Progenitor cell of endocrine pancreas (in vitro differentiated cells): ENCODE data around the gene FPGT. TPM values are rescaled to one million over a fixed set of nuclear protein-coding genes. Genes with fewer than 3 reads are reported as not detected.
A peak's percentile ranks its signal among the peaks of the same experiment; 100 is the strongest.
"Not testable (repeated sequence)": the region's sequence is repeated elsewhere in the genome, so short reads cannot be mapped to it uniquely, and the experiment has no call there.

Experiments
- DNase-seq: peaks from one replicate; pipeline ENCODE4 v3.0.0; 2021; ENCODE audit warnings: low spot score; ENCODE audit not compliant: unreplicated experiment
- H3K27ac Mint-ChIP-seq: 2 replicates; pipeline ENCODE4 v1.8.0; 2021; ENCODE audit warnings: mild to moderate bottlenecking, moderate library complexity, mixed read lengths
- H3K27me3 Mint-ChIP-seq: 2 replicates; pipeline ENCODE4 v1.8.0; 2021; ENCODE audit warnings: mixed read lengths
- H3K36me3 Mint-ChIP-seq: 2 replicates; pipeline ENCODE4 v1.8.0; 2022; ENCODE audit warnings: mixed read lengths; ENCODE audit not compliant: insufficient read depth
- H3K4me1 Mint-ChIP-seq: 2 replicates; pipeline ENCODE4 v1.8.0; 2021; ENCODE audit warnings: low read depth, mixed read lengths
- H3K4me3 Mint-ChIP-seq: 2 replicates; pipeline ENCODE4 v1.8.0; 2021; ENCODE audit warnings: low read depth, mild to moderate bottlenecking, moderate library complexity, mixed read lengths
- H3K9me3 Mint-ChIP-seq: 2 replicates; pipeline ENCODE4 v1.8.0; 2021; ENCODE audit warnings: low read depth, mixed read lengths
- long read RNA-seq: library from polyadenylated mRNA; unstranded; transcript quantifications from one replicate; pipeline ENCODE4 v2.0.0, GENCODE V29; 2020
- total RNA-seq: library from RNA; stranded (reverse); gene quantifications from 2 replicates; pipeline ENCODE4 v1.2.1, GENCODE V29; 2021
- TF ChIP-seq, protein P1 (sequence below): fragments of 200-600 bp; sonication (generic); IDR thresholded peaks from one replicate; pipeline ENCODE4 v1.5.0; 2021; ENCODE audit warnings: antibody characterized with exemption, mild to moderate bottlenecking; ENCODE audit not compliant: unreplicated experiment

The FPGT gene
- 7.8 and 16.2 TPM in 2 replicates for total RNA-seq
- long read RNA-seq, transcript FPGT-202 (4 exons, 3,254 nt) = major isoform, 51 of 65 reads
- long read RNA-seq, transcript FPGT-203 (4 exons, 601 nt) = minor isoform, 8 of 65 reads
- long read RNA-seq, partial matches to known transcripts = 3 of 65 reads
- long read RNA-seq, other reads (novel, unspliced or antisense) = 3 of 65 reads

DNA sequence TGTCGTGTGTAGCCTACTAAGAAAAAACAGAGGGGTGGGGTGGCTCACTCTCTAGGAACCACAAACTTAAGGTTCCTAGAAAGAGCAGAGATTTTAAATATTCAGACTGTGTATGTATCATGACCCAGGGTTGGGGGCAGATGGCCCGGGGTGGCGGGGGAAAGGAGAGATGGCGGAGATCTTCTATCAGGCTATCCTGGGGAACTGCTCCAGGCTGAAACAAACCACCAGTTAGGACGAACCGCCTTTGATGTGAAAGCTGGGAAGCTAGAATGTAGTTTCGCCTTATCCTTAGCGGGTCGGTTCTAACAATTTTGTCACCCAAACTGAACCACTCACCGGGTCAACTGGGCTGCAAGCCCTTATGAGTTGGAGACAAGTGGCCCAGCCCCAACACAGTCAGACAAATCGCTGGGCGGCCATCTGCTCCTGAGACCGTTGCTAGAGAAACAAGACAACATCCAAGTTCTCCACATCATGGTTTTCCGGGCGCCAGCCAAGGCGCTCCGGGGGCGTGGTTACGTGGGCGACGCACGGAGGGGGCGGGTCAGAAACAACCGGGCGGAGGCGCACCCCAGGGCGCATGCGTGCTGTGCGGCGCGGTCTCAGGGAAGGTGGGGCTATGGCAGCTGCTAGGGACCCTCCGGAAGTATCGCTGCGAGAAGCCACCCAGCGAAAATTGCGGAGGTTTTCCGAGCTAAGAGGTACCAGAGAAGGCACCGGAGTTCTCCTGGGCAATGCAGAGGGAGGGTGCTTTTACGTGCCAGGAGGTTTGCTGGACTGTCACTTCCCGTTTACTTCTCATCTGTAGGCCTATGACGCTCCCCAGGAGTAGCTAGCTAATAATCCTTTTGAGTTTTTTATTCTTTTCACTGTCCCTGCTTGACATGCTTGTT, at the start of gene FPGT, which contains the start of gene LRRIQ3:
Gene FPGT (plus strand): TSS at position 586 of the 896 bp plus-strand sequence. CDS start 37 bp downstream, at position 623.
Gene LRRIQ3 (minus strand): TSS at position 520 of the 896 bp plus-strand sequence. CDS start 14,492 bp downstream, outside the sequence.
- peaks cover 11% of the 10 kb centered on the region for H3K4me1 Mint-ChIP-seq
- H3K4me3 Mint-ChIP-seq = peak within 1 kb of the TSS; percentile 87
- TF ChIP-seq, protein P1, sequence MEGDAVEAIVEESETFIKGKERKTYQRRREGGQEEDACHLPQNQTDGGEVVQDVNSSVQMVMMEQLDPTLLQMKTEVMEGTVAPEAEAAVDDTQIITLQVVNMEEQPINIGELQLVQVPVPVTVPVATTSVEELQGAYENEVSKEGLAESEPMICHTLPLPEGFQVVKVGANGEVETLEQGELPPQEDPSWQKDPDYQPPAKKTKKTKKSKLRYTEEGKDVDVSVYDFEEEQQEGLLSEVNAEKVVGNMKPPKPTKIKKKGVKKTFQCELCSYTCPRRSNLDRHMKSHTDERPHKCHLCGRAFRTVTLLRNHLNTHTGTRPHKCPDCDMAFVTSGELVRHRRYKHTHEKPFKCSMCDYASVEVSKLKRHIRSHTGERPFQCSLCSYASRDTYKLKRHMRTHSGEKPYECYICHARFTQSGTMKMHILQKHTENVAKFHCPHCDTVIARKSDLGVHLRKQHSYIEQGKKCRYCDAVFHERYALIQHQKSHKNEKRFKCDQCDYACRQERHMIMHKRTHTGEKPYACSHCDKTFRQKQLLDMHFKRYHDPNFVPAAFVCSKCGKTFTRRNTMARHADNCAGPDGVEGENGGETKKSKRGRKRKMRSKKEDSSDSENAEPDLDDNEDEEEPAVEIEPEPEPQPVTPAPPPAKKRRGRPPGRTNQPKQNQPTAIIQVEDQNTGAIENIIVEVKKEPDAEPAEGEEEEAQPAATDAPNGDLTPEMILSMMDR = no peak
- H3K27me3 Mint-ChIP-seq = no peaks in the 10 kb centered on the region
- no peaks in the 10 kb centered on the region for H3K36me3 Mint-ChIP-seq
- DNase-seq = peak; percentile 93
- H3K9me3 Mint-ChIP-seq = no peaks in the 10 kb centered on the region
- peak within 1 kb of the TSS; percentile 95 for H3K27ac Mint-ChIP-seq

DNA sequence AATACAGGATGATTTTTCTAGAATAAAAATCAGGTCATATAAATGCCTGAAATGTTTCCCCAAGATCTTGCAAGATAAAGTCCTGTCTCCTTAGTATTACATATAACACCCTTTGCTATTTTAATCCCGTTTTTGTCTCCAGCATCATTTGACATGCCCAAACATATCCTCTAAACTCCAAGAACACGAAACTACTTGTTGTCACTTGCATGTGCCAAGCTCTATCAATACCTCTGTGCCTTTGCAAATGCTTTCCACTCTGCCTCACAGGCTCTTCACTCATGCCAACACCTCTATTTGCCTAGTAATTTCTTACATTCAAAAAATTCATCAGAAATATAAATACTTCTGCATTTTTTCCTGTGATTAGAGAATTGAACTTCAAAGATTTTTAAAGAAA, 38.0 kb upstream of the FPGT start:
- H3K27ac Mint-ChIP-seq = no peak overlapping the region
- TF ChIP-seq, protein P1 = no peak
- H3K4me3 Mint-ChIP-seq = no peak overlapping the region
- no peaks in the 10 kb centered on the region for H3K36me3 Mint-ChIP-seq
- DNase-seq = no peak
- H3K27me3 Mint-ChIP-seq = no peaks in the 10 kb centered on the region
- no peaks in the 10 kb centered on the region for H3K9me3 Mint-ChIP-seq
- no peaks in the 10 kb centered on the region for H3K4me1 Mint-ChIP-seq

DNA sequence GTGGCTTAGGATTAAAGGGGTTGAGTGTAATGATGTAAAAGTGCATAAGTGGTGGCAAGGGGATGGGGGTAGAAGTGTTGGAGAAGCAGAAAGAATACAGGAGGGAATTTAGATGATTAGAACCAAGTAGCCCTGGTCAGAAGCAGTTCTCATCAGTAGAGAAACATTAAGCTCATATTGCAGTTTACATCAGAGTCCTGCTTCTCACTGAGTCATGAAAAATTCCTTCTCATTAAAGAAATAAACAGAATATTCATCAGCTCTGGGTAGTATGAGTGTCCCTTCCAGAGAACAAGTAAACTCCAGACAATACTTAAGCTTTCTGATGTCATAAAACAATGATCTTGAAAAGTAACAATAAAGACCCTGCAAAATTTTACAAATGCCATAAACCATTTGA, 36.5 kb upstream of the FPGT start:
- Mint-ChIP-seq H3K4me3 (no peak overlapping the region), H3K4me1 (no peaks in the 10 kb centered on the region), H3K9me3 (no peaks in the 10 kb centered on the region), H3K27me3 (no peaks in the 10 kb centered on the region), H3K27ac (no peak overlapping the region), H3K36me3 (no peaks in the 10 kb centered on the region)
- TF ChIP-seq, protein P1 = no peak
- DNase-seq = no peak

DNA sequence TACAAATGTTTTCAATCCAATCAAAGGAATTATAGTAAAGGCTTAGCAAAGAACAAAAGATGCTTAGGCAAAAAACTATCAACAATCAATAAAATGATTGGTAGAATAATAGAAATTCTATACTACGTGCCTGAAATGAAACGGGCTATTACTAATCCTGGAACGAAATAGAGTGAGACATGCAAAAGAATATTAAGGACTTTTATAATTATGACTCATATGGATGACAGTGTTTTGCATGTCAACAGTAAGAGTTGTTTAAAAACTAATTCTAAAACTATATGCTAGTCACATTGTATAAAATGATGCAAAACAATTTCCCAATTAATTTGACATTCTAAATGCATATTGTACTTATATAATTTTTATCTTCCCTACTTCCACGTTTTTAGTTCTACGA, 35.7 kb upstream of the FPGT start:
- Mint-ChIP-seq H3K9me3 (no peaks in the 10 kb centered on the region), H3K36me3 (no peaks in the 10 kb centered on the region), H3K27me3 (no peaks in the 10 kb centered on the region), H3K4me3 (no peak overlapping the region), H3K27ac (no peak overlapping the region), H3K4me1 (no peaks in the 10 kb centered on the region)
- no peak for DNase-seq
- TF ChIP-seq, protein P1 = no peak

DNA sequence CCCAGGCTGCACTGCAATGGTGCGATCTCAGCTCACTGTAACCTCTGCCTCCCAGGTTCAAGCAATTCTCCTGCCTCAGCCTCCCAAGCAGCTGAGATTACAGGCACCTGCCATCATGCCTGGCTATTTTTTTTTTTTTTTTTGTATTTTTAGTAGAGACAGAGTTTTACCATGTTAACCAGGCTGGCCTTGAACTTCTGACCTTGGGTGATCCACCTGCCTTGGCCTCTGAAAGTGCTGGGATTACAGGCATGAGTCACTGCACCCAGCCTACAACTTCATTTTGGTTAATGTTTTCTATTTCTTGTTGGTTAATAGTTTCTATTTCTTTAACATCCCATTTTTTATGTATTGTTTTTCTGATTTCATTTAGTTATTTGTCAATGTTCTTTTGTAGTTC, 23.6 kb upstream of the FPGT start:
- not testable (repeated sequence) for H3K4me1 Mint-ChIP-seq, H3K9me3 Mint-ChIP-seq, H3K4me3 Mint-ChIP-seq, DNase-seq, H3K27ac Mint-ChIP-seq, H3K27me3 Mint-ChIP-seq, H3K36me3 Mint-ChIP-seq
